AG08396 (cell line): Measurements from ENCODE around the gene PLA2G2F.

Experiments used
- DNase-seq: peaks from one replicate; pipeline ENCODE4 v3.0.0; 2012; ENCODE audit warnings: low spot score, mixed read lengths

The PLA2G2F gene, protein sequence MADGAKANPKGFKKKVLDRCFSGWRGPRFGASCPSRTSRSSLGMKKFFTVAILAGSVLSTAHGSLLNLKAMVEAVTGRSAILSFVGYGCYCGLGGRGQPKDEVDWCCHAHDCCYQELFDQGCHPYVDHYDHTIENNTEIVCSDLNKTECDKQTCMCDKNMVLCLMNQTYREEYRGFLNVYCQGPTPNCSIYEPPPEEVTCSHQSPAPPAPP

GRCh38 chr1:20138961-20139550 is at the start of gene PLA2G2F:
Gene PLA2G2F, plus strand, starts transcription at chr1:20139323. Its CDS starts 105 bp downstream, at chr1:20139428.
- DNase-seq = no peak

GRCh38 chr1:20089328-20090077 is 49.6 kb upstream of the PLA2G2F start:
- no peak for DNase-seq

DNA sequence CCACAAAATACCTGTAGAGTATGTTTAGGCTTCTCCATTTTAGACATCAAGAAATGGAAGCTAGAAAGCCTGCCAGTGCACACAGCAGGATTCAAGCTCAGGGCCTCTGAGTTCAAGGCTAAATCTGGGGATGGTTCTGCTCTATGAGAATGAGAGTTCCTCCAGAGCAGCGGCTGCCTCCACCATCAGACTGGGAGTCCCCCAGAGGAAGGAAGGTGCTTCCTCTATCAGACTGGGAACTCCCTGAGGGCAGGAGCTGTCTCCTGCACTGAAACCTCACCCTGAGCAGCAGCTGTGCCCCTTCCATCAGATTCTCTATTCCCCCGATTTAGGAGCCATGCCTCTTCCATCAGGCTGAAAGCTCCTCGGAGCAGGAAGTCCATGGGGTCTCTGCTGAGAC is 49.0 kb upstream of the PLA2G2F start:
- no peak for DNase-seq

DNA sequence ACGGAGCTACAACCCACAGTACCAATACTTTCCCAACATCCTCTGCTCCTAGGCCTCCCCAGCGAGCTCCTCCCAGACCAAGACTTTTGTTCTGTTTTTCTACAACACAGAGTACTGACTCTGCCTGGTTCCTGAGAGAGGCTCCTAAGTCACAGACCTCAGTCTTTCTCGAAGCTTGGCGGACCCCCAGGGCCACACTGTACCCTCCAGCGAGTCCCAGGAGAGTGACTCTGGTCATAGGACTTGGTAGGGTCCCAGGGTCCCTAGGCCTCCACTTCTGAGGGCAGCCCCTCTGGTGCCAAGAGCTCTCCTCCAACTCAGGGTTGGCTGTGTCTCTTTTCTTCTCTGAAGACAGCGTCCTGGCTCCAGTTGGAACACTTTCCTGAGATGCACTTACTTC is 48.5 kb upstream of the PLA2G2F start:
- no peak for DNase-seq

- no peak for DNase-seq
These were observed 45.8 kb upstream of the PLA2G2F start for GRCh38 chr1:20093303-20093702.

- DNase-seq = no peak
These were observed 45.2 kb upstream of the PLA2G2F start for GRCh38 chr1:20093940-20094391.

DNA sequence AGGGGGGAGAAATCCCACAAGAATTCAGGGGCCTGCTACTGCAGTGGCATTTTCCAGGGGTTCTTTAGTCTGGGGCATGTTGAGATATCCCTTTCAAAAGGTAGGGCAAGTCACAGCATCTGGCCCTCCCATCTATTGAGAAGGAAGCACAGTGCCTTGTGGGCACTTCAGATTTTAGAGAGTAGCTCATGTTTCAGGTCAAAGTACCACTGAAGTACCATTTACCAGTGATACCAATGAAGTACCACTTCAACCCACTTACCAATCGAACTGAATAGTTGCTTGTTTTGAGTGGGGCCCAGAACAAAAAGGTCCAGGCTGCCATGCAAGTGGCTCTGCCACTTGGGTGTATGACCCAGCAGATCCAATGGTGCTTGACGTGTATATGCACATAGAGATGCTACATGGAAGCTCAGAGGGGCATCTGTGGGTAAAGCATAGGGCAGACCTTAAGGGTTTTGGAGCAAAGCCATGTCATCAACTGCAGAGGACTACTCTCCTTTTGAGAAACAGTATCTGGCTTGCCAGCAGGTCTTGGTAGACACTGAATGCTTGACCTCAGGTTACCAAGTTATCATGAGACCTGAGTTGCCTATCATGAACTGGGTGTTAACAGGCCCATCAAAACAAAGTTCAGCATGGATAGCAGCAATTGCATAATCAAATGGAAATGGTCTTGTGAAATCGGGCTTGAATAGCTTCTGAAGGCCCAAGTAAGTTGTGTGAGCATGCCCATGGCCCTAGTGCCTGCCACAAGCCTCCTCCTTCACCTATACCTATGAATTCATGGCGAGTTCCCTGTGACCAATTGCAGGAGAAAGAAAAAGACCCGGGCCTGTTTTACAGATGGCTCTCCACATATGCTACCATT is 43.3 kb upstream of the PLA2G2F start:
- no peak for DNase-seq

DNA sequence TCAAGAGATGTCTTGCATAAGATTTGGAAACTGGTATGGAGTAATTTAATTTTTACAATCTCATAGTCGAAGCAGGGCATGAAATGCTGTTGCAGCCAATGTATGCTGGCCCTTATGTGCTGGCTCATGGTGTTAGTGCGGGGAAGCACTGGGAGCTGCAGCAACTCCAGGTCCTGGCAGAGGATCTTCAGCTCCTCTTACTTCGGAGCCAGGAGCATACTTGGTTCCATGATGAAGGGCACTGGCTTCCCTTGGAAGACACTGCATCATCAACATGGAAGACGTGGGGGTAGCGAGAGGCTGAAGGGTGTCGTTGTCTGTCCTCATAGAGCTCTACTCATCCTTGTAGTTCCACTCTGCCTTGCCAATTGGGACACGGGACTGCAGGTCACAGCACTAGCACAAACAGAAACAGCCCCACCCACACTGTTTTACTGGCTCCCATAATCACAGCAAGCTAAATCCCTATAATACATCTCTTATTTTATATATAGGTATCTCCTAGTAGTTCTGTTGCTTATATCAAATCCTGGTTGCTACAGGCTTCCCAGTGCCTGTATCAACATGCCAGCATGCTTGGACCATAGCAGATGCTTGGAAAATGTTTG is 42.2 kb upstream of the PLA2G2F start:
- DNase-seq = no peak

- DNase-seq = no peak
These were observed 39.6 kb upstream of the PLA2G2F start for GRCh38 chr1:20099533-20099932.

GRCh38 chr1:20100632-20101355 is 38.3 kb upstream of the PLA2G2F start:
- DNase-seq = peak; percentile 73

DNA sequence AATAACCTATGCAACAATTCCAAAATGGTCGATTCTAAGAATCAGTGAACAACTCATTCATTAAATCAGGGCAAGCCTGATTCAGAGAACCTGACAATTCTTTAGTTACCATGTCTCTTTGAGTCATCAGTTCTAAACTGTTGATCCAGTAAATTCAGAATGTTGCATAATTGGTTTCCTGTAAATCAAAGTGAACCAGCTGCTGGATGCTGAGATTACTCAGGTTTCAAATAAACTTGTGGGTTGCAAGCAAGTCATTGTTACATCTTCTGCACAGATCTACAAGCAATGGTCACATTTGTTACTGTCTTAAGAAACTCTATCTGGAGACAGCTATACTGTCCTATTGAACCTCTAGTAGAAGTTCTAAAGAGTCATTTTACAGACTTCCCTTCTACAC is 36.2 kb upstream of the PLA2G2F start:
- DNase-seq = peak; percentile 41

GRCh38 chr1:20105856-20106255 is 33.3 kb upstream of the PLA2G2F start:
- DNase-seq = no peak

DNA sequence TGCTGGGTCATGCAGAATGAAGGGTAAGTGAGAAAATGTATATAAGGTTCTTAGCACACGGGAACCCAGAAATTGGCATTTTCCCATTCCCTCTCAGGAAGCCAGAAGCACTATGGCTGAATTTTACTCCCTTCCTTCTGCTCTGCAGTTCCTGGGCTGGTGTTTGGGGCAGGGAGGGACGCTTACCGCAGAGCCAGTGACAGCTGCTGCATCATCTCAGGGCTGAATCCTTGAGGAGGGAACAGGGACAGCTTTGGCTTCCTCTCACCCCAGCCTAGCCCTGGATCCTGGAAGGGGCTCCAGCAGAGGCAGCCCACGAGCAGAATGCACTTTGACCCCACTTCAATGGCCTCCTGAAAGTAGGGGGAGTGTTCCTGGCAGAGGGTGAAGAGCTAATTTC is 31.8 kb upstream of the PLA2G2F start:
- no peak for DNase-seq

GRCh38 chr1:20107796-20108195 is 31.3 kb upstream of the PLA2G2F start:
- no peak for DNase-seq

- no peak for DNase-seq
These were observed 30.6 kb upstream of the PLA2G2F start for GRCh38 chr1:20108366-20109123.

DNA sequence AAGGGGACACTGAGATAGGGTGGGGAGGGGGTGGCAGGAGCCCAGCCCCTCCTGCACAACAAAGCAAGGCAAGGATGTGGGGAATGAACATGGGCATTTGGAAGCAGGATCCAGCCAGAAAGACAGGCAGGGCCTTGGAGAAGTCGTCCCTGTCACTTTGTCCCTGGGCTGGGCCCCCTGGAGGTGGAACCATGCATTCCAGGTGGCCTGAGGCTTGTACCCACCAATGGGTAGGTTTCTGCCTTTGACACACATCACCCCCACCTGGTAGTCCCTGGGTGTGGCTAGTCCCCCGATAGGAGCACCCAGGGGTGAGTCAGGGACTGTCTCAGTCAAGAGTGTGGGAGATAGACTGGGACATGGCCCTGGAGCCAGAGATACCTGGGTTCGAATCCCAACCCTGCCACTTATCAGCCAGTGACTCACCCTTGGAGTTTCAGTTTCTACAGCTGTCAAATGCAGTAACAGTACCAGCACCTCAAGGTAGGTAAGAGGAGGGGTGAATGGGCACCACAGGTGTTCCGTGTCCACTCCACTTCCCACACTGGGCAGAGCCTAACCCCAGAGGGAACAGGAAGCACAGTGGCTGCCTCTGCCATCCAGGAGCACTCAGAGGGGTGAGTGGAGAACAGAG is 29.8 kb upstream of the PLA2G2F start:
- DNase-seq = no peak

DNA sequence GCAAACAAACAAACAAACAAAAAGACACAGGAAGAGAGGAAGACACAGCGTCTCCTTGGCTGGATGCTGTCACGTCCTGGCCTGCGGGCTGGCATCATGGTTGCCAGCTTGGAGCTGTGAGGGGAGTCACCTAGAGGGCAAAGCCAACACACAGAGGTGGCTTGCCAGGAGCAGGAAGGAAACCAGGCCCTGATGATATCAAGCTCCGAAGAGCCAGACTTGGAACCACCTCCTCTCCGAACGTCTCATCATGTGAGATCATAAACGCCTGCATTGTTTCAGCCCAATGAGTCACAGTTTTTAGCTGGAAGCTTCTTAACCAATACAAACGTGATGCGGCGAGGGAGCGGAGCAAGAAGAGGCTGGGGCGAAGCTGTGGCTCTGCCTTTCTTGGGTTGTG is 28.4 kb upstream of the PLA2G2F start:
- DNase-seq = no peak

GRCh38 chr1:20111452-20111851 is 27.7 kb upstream of the PLA2G2F start:
- no peak for DNase-seq

- no peak for DNase-seq
These were observed 26.7 kb upstream of the PLA2G2F start for GRCh38 chr1:20112279-20113000.
